ENCODE results near the gene WNT7A. TPM values are rescaled to one million over a fixed set of nuclear protein-coding genes. Genes with fewer than 3 reads are reported as not detected.

Gene WNT7A
- total and polyA plus RNA-seq, 2 donors (not counting 3 experiments of a cell fraction or from before 2014, with no cell fraction given), result not detected

DNA sequence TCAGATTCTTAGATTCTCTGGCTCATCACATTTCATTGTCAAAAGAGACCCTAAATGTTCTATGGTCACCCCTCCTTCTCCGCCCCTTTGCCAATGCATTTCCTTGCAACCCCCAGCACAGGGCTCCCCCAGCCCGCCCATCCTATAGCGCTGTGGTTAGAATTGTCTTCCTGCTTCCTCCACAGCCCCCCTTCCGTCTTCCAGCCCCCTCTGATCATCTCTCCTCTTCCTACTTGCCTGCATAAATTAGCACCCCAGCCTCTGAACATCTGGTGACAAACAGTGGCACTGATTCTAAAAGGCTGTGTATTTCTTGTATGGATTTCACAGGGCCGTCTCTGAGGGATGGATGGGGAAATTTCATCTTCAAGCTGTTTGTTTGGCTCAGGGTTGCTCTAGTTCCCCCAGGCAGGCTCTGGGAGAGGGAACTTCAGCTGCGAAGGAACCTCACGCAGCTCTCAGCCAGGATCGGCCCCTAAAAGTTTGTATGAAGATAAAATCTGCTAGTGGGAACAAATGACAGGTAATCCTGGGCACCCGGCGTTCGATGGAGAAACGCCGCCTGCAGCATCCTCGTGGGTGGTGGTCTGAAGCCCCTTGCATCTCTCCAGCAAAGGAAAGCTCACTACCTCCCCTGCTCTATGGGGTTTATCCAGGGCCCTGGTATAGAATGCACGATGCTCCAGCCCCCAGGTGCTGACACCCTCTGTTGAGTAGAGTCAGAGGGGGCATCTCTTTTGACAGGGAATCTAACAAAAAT, 83.0 kb downstream of the WNT7A start:
- no peak overlapping the region for H3K9ac ChIP-seq (replicated peaks; ENCODE audit: extremely low read depth, insufficient read depth, low read length)
- no peak for DNase-seq (ENCODE audit: low read depth, low spot score)
- H3K27me3 ChIP-seq (ENCODE audit: control insufficient read depth in 2 of 2, insufficient read depth in 2 of 2, low read length in 2 of 2), result no peaks in the 10 kb centered on the region
- H3K9me1 ChIP-seq (replicated peaks; ENCODE audit: control insufficient read depth, extremely low read depth, insufficient read depth, low read length), result no peaks in the 10 kb centered on the region
- POLR2A ChIA-PET, result no interaction called here
- H3K9me3 ChIP-seq (replicated peaks; ENCODE audit: control insufficient read depth, insufficient read depth, low read length), result no peaks in the 10 kb centered on the region
- H3K36me3 ChIP-seq (ENCODE audit: control insufficient read depth in 2 of 2, extremely low read depth in 1 of 2, insufficient read depth in 2 of 2, low read length in 2 of 2), result no peaks in the 10 kb centered on the region
- TF ChIP-seq MYC (IDR thresholded peaks at IDR 0.05; ENCODE audit: low read depth, low read length) (no peak), FOS (IDR thresholded peaks at IDR 0.05; ENCODE audit: borderline replicate concordance, insufficient read depth, low read length) (no peak), MAX (IDR thresholded peaks at IDR 0.05; ENCODE audit: insufficient read depth, insufficient read length) (no peak), POLR2A (IDR thresholded peaks at IDR 0.05; ENCODE audit: low read depth, low read length) (no peak), POLR2AphosphoS5 (IDR thresholded peaks at IDR 0.05; ENCODE audit: insufficient read depth, low read depth, low read length) (no peak), JUN (IDR thresholded peaks at IDR 0.05; ENCODE audit: borderline replicate concordance, insufficient read depth, insufficient read length, low read depth) (no peak), EZH2 (IDR thresholded peaks at IDR 0.05; ENCODE audit: borderline replicate concordance, low read depth, low read length, severe bottlenecking) (no peak), GATA2 (IDR thresholded peaks at IDR 0.05; ENCODE audit: insufficient read depth, insufficient read length, low read depth, low read length) (no peak)
- TF ChIP-seq, protein P1, sequence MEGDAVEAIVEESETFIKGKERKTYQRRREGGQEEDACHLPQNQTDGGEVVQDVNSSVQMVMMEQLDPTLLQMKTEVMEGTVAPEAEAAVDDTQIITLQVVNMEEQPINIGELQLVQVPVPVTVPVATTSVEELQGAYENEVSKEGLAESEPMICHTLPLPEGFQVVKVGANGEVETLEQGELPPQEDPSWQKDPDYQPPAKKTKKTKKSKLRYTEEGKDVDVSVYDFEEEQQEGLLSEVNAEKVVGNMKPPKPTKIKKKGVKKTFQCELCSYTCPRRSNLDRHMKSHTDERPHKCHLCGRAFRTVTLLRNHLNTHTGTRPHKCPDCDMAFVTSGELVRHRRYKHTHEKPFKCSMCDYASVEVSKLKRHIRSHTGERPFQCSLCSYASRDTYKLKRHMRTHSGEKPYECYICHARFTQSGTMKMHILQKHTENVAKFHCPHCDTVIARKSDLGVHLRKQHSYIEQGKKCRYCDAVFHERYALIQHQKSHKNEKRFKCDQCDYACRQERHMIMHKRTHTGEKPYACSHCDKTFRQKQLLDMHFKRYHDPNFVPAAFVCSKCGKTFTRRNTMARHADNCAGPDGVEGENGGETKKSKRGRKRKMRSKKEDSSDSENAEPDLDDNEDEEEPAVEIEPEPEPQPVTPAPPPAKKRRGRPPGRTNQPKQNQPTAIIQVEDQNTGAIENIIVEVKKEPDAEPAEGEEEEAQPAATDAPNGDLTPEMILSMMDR (IDR thresholded peaks at IDR 0.05; ENCODE audit: extremely low read depth in 1 of 2, insufficient read depth in 1 of 2, low read depth in 1 of 2, low read length in 2 of 2), result no peak
- no peak overlapping the region for H3K4me3 ChIP-seq (replicated peaks in 1 of 3; ENCODE audit: insufficient read depth in 1 of 3, low read depth in 1 of 3, low read length in 3 of 3)
- H3K4me1 ChIP-seq (ENCODE audit: control insufficient read depth, extremely low read depth, insufficient read depth, low read length), result no peaks in the 10 kb centered on the region
- H3K27ac ChIP-seq (ENCODE audit: insufficient read depth, low read depth, low read length), result no peak overlapping the region
- CTCF ChIA-PET, result no interaction called here
- H3K4me2 ChIP-seq (ENCODE audit: insufficient read depth, low read length), result no peak overlapping the region
- no peaks in the 10 kb centered on the region for H4K20me1 ChIP-seq (replicated peaks; ENCODE audit: control insufficient read depth, extremely low read depth, insufficient read depth, low read length)
- intact Hi-C loops (cut with micrococcal nuclease), result no loop called here
- no peak overlapping the region for H2AFZ ChIP-seq (ENCODE audit: low read depth, low read length)
- FAIRE-seq, result no peak
- no peaks in the 10 kb centered on the region for H3K79me2 ChIP-seq (ENCODE audit: control insufficient read depth, insufficient read depth, low read length)
- dilution Hi-C loops (cut with MboI; ENCODE audit: extremely low pct_ligation_motif_present, low sequenced_read_pairs), result no loop called here
- no TSS peak for BruUV-seq (replicated peaks)
